ENCODE measurements around the gene TRO. TPM values are rescaled to one million over a fixed set of nuclear protein-coding genes. Genes with fewer than 3 reads are reported as not detected.

TRO gene, protein sequence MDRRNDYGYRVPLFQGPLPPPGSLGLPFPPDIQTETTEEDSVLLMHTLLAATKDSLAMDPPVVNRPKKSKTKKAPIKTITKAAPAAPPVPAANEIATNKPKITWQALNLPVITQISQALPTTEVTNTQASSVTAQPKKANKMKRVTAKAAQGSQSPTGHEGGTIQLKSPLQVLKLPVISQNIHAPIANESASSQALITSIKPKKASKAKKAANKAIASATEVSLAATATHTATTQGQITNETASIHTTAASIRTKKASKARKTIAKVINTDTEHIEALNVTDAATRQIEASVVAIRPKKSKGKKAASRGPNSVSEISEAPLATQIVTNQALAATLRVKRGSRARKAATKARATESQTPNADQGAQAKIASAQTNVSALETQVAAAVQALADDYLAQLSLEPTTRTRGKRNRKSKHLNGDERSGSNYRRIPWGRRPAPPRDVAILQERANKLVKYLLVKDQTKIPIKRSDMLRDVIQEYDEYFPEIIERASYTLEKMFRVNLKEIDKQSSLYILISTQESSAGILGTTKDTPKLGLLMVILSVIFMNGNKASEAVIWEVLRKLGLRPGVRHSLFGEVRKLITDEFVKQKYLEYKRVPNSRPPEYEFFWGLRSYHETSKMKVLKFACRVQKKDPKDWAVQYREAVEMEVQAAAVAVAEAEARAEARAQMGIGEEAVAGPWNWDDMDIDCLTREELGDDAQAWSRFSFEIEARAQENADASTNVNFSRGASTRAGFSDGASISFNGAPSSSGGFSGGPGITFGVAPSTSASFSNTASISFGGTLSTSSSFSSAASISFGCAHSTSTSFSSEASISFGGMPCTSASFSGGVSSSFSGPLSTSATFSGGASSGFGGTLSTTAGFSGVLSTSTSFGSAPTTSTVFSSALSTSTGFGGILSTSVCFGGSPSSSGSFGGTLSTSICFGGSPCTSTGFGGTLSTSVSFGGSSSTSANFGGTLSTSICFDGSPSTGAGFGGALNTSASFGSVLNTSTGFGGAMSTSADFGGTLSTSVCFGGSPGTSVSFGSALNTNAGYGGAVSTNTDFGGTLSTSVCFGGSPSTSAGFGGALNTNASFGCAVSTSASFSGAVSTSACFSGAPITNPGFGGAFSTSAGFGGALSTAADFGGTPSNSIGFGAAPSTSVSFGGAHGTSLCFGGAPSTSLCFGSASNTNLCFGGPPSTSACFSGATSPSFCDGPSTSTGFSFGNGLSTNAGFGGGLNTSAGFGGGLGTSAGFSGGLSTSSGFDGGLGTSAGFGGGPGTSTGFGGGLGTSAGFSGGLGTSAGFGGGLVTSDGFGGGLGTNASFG (N-terminal part only)
- 100 to 1,000 TPM in 9 of 12 donors, 10 to 100 TPM in 2, not detected in 1; 95.9 to 163 (median 116) TPM for polyA plus RNA-seq (ENCODE audit: insufficient read length in 12 of 12)
- long read RNA-seq, donor 1, partial matches to known transcripts = 11 of 11 reads
- long read RNA-seq, donor 1, other reads (novel, unspliced or antisense) = 0 of 11 reads
- long read RNA-seq, donor 2, partial matches to known transcripts = 28 of 35 reads
- long read RNA-seq, donor 2, other reads (novel, unspliced or antisense) = 0 of 35 reads
- long read RNA-seq, donor 3, partial matches to known transcripts = 20 of 27 reads
- long read RNA-seq, donor 3, other reads (novel, unspliced or antisense) = 0 of 27 reads
- long read RNA-seq, donor 4, partial matches to known transcripts = 18 of 22 reads
- long read RNA-seq, donor 4, other reads (novel, unspliced or antisense) = 0 of 22 reads
- long read RNA-seq, donor 5, partial matches to known transcripts = 50 of 66 reads
- long read RNA-seq, donor 5, other reads (novel, unspliced or antisense) = 0 of 66 reads
- long read RNA-seq, donor 6, partial matches to known transcripts = 27 of 36 reads
- long read RNA-seq, donor 6, other reads (novel, unspliced or antisense) = 0 of 36 reads
- long read RNA-seq, donor 7, partial matches to known transcripts = 31 of 38 reads
- long read RNA-seq, donor 7, other reads (novel, unspliced or antisense) = 0 of 38 reads
- long read RNA-seq, donor 8, partial matches to known transcripts = 63 of 76 reads
- long read RNA-seq, donor 8, other reads (novel, unspliced or antisense) = 0 of 76 reads
- long read RNA-seq, donor 9, partial matches to known transcripts = 33 of 33 reads
- long read RNA-seq, donor 9, other reads (novel, unspliced or antisense) = 0 of 33 reads
- long read RNA-seq, donor 10, partial matches to known transcripts = 28 of 34 reads
- long read RNA-seq, donor 10, other reads (novel, unspliced or antisense) = 0 of 34 reads
- long read RNA-seq, donor 11, partial matches to known transcripts = 43 of 51 reads
- long read RNA-seq, donor 11, other reads (novel, unspliced or antisense) = 0 of 51 reads

DNA sequence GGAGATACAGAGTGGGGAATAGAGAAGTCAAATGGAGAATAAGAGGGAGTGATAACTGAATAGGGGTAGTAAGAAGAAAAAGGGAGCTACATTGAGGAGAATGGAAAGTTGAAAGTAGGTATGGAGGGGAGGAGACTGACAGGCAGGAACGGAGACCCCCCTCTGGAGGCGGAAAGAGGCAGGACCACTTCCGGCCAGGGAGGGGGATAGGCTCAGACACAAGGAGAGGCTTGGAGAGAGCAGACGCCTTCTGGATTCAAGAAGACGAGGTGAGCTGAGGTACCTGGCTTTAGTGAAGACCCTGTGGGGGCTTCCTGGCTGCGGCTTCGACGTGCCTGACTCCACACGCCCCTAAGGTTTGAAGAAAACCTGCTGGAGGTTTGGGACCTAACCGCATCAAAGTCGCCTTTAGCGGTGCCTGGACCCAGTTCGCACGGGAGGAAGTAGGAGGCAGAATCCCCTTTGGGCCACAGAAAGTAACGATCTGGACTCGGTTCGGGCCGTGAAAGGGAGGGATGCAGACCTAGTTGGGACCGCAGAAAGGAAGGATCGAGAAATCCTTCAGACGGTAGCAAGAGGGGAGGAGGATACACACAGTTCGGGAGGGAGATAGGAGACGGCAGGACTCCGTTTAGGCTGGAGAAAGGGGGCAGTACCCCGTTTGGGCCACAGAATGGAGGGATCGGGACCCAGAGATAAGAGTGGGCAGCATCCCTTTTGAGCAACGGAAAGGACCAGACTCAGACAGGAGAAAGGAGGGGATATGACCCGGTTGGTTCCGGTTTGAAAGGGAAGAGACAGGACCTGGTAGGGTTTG is at the start of gene TRO:
Gene TRO, plus strand, starts transcription at position 215 of the 817 bp plus-strand sequence. CDS start 1,423 bp downstream, outside the sequence.
- peak; percentile 43 for DNase-seq

DNA sequence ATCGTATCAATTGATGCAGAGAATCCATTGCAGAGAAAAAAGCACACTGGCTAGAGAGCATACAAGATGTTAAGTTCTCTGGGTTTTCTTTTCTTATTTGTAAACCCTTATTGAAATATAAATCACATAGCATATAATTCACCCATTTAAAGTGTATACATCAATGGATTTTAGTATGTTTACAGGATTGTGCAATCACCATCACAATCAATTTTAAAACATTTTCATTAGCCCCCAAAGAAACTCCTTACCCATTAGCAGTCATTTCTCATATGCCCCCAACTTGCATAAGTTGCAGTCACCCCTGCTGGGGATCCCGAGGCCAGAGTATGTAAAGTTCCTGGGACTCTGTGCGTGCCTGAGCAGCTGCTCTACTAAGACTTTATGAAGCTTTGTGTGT is 34.9 kb upstream of the TRO start:
- no peak for DNase-seq

DNA sequence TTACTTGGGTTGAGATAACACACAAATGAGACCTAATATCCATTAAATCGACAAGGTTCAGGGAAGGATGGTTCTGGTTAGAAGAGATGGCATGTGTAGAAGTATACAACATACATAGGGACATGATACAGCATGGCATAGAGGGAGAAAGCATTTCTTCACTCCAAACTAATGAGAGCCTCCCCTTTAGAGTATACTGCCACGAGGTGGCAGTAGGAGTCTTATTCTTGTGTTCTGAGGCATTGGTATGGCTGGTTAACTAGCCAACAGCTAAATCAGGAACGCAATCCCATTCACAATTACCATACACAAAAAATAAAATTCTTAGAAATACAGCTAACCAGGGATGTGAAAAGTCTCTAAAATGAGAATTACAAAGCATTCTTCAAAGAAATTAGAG is 29.1 kb upstream of the TRO start:
- DNase-seq = peak; percentile 0

DNA sequence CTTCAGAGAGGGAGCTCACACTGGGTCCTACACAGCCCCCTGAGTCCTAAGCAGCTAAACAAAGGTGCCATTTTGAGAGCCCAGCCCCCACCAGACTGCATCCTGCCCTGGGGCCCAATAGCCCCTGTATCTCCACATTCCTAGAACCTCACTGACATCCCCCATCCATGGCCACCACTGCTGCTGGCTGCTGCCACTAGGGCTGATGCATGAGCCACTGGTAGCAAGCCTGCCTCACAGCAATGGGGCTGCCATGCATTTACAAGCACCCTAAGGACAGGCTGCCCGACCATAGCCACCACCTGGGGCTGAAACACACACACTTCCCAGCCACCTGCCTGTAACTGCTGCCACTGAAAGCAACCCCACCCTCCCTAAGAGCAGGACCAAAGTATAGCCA is 26.5 kb upstream of the TRO start:
- DNase-seq = no peak

DNA sequence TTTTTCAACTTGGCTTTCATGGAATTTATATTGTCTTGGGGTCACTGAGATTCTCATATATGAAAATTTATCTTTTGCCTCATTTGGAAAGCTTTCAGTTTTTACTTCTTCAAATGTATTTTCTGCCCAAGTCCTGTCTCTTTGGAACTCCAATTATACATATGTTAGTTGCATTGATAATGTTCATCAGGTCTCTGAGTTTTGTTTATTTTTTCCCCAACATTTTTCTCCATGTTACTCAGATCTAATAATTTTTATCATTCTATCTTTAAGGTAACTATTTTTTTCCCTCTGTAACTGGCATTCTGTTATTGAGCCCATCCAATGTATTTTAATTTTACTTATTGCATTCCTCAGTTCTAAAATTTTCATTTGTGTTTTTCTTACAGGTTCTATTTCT is 10.7 kb upstream of the TRO start:
- no peak for DNase-seq

DNA sequence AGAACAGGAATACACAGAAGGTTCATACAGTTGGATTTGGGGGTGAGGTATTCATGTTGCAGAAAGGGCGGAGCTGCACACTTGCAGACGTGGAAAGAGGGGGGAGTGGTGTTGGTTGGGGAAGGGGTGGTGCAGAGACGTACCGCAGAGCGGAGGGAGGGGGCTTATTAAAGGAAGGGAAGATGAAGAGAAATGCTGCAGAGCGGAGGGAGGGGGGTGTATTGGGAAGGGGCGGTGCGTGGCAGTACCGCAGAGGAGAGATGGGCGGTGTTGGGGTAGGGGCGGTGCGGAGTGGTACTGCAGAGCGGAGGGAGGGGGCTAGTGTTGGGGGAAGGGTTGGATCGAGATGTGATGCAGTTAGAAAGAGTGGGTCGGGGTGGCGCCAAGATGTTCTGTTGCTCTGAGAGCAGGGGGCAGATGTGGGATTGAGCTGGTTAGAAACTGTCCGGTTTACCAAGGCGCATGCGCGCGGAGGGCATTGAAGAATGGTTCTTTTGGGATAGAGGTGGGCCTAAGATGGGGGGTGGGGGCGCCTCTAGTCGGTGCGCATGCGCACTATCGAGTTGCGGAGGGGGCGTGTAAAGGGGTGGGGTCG is 900 bp downstream of the TRO start:
- DNase-seq = peak; percentile 80

DNA sequence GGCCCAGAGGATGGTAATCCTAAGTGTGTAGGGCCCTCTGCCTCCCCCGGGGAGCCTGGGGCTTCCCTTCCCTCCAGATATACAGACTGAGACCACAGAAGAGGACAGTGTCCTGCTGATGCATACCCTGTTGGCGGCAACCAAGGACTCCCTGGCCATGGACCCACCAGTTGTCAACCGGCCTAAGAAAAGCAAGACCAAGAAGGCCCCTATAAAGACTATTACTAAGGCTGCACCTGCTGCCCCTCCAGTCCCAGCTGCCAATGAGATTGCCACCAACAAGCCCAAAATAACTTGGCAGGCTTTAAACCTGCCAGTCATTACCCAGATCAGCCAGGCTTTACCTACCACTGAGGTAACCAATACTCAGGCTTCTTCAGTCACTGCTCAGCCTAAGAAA is 1.9 kb downstream of the TRO start:
- no peak for DNase-seq

DNA sequence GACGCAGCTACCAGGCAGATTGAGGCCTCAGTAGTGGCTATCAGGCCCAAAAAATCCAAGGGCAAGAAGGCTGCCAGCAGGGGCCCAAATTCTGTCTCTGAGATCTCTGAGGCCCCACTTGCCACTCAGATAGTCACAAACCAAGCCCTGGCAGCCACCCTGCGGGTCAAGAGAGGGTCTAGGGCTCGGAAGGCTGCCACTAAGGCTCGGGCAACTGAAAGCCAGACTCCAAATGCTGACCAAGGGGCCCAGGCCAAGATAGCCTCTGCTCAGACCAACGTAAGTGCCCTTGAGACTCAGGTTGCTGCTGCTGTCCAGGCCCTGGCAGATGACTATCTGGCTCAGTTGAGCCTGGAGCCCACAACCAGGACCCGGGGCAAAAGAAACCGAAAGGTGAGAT is 2.8 kb downstream of the TRO start:
- no peak for DNase-seq

DNA sequence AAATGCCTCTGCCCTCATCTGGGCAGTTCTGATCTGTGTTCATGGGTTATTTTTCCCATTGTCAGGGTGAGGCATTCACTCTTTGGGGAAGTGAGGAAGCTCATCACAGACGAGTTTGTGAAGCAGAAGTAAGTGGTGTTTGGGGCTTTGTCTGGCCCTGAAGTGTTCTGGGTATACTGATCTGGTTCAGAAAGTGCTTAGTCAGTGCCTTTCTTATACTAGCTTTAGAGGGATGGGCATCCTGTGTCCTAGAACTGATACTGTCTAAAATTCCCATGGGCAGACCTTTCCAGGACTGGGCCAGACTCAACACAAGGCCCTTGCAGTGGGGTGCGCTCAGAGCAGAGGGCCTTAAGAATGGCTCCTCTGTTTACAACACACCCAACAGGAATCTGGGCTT is 6.4 kb downstream of the TRO start:
- DNase-seq = no peak

DNA sequence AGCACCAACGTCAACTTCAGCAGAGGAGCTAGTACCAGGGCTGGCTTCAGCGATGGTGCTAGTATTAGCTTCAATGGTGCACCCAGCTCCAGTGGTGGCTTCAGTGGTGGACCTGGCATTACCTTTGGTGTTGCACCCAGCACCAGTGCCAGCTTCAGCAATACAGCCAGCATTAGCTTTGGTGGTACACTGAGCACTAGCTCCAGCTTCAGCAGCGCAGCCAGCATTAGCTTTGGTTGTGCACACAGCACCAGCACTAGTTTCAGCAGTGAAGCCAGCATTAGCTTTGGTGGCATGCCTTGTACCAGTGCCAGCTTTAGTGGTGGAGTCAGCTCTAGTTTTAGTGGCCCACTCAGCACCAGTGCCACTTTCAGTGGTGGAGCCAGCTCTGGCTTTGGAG is 8.3 kb downstream of the TRO start:
- DNase-seq = no peak

DNA sequence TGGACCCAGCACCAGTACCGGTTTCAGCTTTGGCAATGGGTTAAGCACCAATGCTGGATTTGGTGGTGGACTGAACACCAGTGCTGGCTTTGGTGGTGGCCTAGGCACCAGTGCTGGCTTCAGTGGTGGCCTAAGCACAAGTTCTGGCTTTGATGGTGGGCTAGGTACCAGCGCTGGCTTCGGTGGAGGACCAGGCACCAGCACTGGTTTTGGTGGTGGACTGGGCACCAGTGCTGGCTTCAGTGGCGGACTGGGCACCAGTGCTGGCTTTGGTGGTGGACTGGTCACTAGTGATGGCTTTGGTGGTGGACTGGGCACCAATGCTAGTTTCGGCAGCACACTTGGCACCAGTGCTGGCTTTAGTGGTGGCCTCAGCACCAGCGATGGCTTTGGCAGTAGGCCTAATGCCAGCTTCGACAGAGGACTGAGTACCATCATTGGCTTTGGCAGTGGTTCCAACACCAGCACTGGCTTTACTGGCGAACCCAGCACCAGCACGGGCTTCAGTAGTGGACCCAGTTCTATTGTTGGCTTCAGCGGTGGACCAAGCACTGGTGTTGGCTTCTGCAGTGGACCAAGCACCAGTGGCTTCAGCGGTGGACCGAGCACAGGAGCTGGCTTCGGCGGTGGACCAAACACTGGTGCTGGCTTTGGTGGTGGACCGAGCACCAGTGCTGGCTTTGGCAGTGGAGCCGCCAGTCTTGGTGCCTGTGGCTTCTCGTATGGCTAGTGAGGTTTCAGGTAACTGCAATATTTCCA is 9.8 kb downstream of the TRO start:
- DNase-seq = no peak

DNA sequence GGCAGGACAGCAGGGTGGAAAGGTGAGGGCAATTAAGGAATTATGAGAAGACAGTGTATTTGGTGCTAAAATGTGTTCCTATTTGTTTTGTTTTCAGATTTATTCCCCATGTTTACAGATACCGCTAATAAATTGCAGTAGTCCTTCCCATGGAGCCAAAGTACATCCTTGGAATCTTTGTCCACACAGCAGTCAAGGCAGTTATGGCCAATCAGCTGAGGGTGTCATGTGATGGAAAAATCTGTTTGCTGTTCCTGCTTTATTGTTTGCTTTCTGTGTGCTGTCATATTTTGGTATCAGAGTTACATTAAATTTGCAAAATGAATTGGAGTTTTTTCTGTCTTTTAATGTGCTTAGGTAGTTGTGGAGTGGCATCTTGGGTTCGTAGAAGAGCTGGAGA is 10.5 kb downstream of the TRO start:
- DNase-seq = no peak

DNA sequence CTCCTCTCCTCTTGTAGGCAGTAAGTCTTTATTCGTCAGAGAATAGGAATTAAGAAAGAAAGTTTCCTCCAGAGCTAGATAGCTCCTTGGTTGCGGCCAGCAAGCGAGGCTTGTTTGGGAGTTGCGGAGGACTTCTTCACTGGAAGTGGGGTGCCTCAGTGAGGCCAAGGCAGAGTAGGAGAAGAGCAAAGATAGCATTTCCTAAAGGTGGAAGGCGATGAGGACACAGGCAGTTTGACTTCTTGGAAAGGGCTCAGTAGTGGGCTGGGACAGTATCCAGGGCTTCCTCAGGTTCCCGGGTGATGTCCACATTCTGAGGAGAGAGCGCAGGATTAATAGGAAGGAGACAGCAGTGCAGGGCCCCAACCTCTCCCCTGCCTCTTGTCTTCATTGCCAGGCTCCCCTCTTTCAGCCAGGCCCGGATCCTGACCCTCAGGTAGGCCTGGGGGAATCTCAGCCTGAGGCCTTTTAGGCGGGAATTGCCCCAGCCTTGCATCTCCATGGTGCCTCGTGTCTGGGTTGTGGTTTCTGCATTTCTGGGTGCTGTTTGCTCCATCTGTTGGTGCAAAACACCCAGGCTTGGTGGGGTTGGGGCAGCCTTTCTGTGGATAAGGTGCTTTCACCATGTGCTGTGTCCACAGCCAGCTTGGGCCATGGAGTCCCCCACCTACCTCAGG is 12.7 kb downstream of the TRO start:
- no peak for DNase-seq

DNA sequence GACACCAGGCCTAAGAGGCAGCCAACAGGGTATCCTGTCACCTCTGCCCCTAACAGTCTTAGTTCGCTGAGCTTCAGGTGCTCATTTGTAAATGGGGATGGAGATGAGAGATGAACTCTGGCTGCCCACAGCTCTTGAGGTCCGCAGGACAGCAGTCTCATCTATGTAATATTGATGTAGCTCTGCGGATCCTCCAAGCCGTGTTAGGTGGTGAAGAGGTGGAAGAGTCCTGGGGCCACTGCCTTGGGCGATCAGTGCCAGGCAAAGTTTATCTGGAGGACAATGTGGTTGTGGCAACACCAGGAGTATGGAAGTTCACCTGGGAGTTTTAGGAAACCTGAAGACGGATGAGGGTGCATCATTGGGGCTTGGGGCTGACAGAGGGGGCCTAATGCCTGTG is 13.4 kb downstream of the TRO start:
- no peak for DNase-seq

DNA sequence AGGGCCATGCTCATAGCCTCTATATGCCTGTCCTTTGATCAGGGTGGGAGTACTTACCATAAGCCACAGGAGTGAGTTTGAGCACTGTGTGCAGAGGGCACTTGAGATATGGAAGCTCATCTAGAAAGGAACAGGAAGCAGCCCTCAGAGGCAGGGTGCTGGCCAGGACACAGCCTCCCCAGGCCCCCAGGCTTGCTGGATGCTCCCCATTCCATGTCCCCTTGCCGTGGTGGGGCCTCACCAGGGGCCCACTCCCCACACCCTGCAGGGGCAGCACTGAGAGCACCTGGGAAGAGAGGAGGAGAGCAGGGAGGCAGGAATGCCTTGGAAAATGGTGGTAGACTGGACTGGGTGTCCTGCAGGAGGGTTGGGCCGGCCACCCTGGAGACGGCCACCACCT is 14.3 kb downstream of the TRO start:
- DNase-seq = no peak

DNA sequence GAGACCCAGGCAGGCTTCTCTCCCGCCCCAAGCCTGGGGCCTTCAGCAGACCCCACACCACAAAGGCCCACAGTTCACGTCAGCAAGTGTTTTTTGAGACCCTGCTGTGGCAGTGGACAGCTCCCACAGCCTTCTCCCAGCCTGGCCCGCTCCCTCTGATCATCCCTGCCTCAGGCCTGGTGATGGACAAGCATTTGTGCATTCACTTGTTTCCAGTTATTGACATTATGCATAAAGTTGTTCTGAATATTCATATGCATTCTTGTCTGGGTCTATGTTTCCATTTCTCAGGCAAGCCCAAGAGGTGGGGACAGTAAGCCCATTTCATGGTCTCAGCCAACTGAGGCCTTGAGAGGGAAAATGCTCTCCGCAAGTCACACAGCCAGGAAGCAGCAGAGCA is 14.7 kb downstream of the TRO start:
- no peak for DNase-seq

DNA sequence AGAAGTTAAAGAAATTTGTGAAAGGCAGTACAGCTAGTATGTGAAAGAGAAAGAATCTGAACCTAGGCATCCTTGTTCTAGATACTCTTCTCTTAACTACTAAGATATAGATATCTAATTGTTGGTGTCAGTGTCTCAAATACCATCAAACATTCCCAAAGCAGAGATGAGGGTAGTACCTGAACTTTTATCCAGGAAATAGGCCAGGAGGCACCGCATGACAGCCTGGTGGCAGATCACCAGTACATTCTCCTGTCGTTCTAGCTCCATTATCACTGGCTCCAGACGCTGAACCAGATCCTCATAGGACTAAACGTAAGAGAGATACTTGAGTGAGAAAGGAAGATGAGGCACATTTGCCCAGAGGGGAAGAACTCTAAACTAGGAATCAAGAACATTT is 16.8 kb downstream of the TRO start:
- no peak for DNase-seq
